ENCODE results near the gene RHBDF1.

GRCh38 chr16:77807-78443, 5.5 kb upstream of the RHBDF1 start, which contains the start of gene MPG:
- peak in 3 of 4 donors; percentile 31 to 84 (median 71) for TF ChIP-seq POLR2A (IDR thresholded peaks at IDR 0.05)
- no peak for TF ChIP-seq CTCF (IDR thresholded peaks at IDR 0.05)
